SK-N-MC (cell line): ENCODE measurements around the gene DNMT3L.
"Not testable (repeated sequence)": the region's sequence is repeated elsewhere in the genome, so short reads cannot be mapped to it uniquely, and the experiment has no call there.

Source experiments
- EZH2 ChIP-seq: fragments of 200-600 bp; sonication (generic); IDR thresholded peaks from one replicate; pipeline ENCODE4 v1.6.1; 2017; ENCODE audit warnings: antibody characterized with exemption
- FOXP2 ChIP-seq: optimal IDR thresholded peaks from 2 replicates; pipeline ENCODE3; 2011; ENCODE audit warnings: mild to moderate bottlenecking, moderate library complexity; ENCODE audit not compliant: insufficient read depth; ENCODE audit errors: extremely low read length, control extremely low read depth

DNA sequence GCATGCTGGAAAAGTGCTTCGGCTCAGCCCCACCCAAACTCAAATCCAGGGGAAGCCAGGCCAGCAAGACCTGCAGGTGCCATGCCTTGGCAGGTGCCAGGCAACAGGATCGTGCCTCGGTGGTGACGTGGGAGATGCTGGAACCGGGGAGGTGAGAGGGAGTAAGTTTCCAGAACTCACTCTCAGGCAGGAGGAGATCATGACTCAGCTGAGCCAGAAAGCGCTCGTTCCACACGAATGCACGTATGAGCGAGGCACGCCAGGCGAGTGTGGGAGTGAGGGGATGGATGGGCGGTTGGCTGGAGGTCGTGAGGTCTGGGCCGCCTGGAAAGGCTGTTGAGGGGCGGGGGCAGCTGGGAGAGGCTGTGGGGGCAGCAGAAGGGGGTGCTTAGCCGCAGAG is 13.8 kb downstream of the DNMT3L start:
- not testable (repeated sequence) for TF ChIP-seq EZH2, FOXP2
